Measurements from ENCODE around the gene KIZ.

DNA sequence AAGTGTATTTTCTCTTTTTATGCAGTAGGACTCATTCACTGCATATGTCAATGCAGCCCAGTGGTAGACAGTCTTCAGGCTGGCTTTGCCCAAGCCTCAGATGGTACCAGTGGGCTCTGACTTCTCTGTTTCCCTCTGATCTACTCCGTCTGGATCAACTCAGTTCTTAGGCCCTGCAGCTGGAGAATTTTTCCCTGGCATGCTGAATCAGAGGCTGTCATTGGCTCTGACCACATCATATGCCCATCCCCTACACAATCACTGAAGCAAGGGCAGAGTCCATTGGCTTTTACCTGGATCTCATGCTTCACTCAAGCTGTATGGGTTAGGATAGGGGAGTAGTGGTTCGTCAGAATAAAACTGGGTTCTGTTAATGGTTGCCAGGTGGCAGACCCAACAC lies 57.8 kb downstream of the KIZ start:
- TF ChIP-seq, protein P1, sequence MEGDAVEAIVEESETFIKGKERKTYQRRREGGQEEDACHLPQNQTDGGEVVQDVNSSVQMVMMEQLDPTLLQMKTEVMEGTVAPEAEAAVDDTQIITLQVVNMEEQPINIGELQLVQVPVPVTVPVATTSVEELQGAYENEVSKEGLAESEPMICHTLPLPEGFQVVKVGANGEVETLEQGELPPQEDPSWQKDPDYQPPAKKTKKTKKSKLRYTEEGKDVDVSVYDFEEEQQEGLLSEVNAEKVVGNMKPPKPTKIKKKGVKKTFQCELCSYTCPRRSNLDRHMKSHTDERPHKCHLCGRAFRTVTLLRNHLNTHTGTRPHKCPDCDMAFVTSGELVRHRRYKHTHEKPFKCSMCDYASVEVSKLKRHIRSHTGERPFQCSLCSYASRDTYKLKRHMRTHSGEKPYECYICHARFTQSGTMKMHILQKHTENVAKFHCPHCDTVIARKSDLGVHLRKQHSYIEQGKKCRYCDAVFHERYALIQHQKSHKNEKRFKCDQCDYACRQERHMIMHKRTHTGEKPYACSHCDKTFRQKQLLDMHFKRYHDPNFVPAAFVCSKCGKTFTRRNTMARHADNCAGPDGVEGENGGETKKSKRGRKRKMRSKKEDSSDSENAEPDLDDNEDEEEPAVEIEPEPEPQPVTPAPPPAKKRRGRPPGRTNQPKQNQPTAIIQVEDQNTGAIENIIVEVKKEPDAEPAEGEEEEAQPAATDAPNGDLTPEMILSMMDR (IDR thresholded peaks at IDR 0.05): no peak
- no peak for TF ChIP-seq EZH2 (IDR thresholded peaks at IDR 0.05; ENCODE audit: borderline replicate concordance, insufficient read depth, low read depth, low read length, poor library complexity, severe bottlenecking)
